GM12891 (cell line): ENCODE data around the gene F5.

Source experiments
- PAX5 ChIP-seq: IDR thresholded peaks from 2 replicates; pipeline ENCODE4 v1.6.1; 2011; ENCODE audit warnings: low read length, moderate library complexity, mild to moderate bottlenecking; ENCODE audit not compliant: insufficient read depth, severe bottlenecking
- POLR2A ChIP-seq: IDR thresholded peaks from 2 replicates; pipeline ENCODE4 v1.6.1; 2011; ENCODE audit warnings: low read depth, low read length, control low read depth
- POLR2AphosphoS5 ChIP-seq: IDR thresholded peaks from 2 replicates; pipeline ENCODE4 v1.6.1; 2011; ENCODE audit warnings: low read depth, low read length, control low read depth
- POU2F2 ChIP-seq: IDR thresholded peaks from 2 replicates; pipeline ENCODE4 v1.6.1; 2011; ENCODE audit warnings: low read depth, mild to moderate bottlenecking, control low read depth, low read length, moderate library complexity
- SPI1 ChIP-seq: IDR thresholded peaks from 2 replicates; pipeline ENCODE4 v1.6.1; 2011; ENCODE audit warnings: low read depth, low read length, control low read depth
- TAF1 ChIP-seq: IDR thresholded peaks from 2 replicates; pipeline ENCODE4 v1.6.1; 2011; ENCODE audit warnings: low read depth, low read length, control low read depth

- no peak for TF ChIP-seq SPI1
- TF ChIP-seq TAF1: no peak
- TF ChIP-seq POLR2A: no peak
- TF ChIP-seq POLR2AphosphoS5: no peak
- no peak for TF ChIP-seq PAX5
- TF ChIP-seq POU2F2: no peak
Observed at GRCh38 chr1:169495916-169496315, 90.4 kb downstream of the F5 start.
